WTC11 (cell line): ENCODE measurements around the gene WDR5B. TPM values are rescaled to one million over a fixed set of nuclear protein-coding genes. Genes with fewer than 3 reads are reported as not detected.
A peak's percentile ranks its signal among the peaks of the same experiment; 100 is the strongest.

ENCODE experiments used
- ATAC-seq: fragments of 200-7000 bp; cut with Tn5 transposase; 2 replicates; pipeline ENCODE4 v1.10.0; 2021; ENCODE audit warnings: mild to moderate bottlenecking, moderate library complexity
- CTCF ChIA-PET: fragments of 300-600 bp; sonication (Branson Sonifier 250); formaldehyde crosslinking; loops from one replicate; lab custom pipeline; 2021; ENCODE audit warnings: antibody characterized with exemption; lab: Charles Lee
- POLR2A ChIA-PET: fragments of 350-600 bp; sonication (Branson Sonifier 250); formaldehyde crosslinking; loops from one replicate; lab custom pipeline; 2021; ENCODE audit warnings: antibody characterized with exemption; lab: Charles Lee
- DNase-seq: peaks from one replicate; pipeline ENCODE4 v3.0.0; 2021; ENCODE audit warnings: low spot score
- H3K27ac Mint-ChIP-seq: 2 replicates; pipeline ENCODE4 v1.8.0; 2021; ENCODE audit warnings: mixed read lengths
- H3K27me3 Mint-ChIP-seq: 2 replicates; pipeline ENCODE4 v1.8.0; 2021; ENCODE audit warnings: low read depth, mild to moderate bottlenecking, moderate library complexity, mixed read lengths
- H3K36me3 Mint-ChIP-seq: 2 replicates; pipeline ENCODE4 v1.8.0; 2021; ENCODE audit warnings: mixed read lengths
- H3K4me1 Mint-ChIP-seq: 2 replicates; pipeline ENCODE4 v1.8.0; 2022; ENCODE audit warnings: mixed read lengths
- H3K4me3 Mint-ChIP-seq: 2 replicates; pipeline ENCODE4 v1.8.0; 2021; ENCODE audit warnings: mild to moderate bottlenecking, moderate library complexity, mixed read lengths
- H3K9me3 Mint-ChIP-seq: 2 replicates; pipeline ENCODE4 v1.8.0; 2021; ENCODE audit warnings: mixed read lengths
- CREM ChIP-seq: sonication (generic); formaldehyde crosslinking; IDR thresholded peaks from 2 replicates; pipeline ENCODE4 v1.8.1; 2022; ENCODE audit warnings: mild to moderate bottlenecking, missing genetic modification reagents, moderate library complexity
- NFATC4 ChIP-seq: fragments of 250-450 bp; sonication (Bioruptor Pico); IDR thresholded peaks from 2 replicates; pipeline ENCODE4 v1.9.0; 2021; ENCODE audit warnings: mild to moderate bottlenecking
- NFE2L1 ChIP-seq: sonication (generic); formaldehyde crosslinking; IDR thresholded peaks from 2 replicates; pipeline ENCODE4 v1.8.1; 2023; ENCODE audit warnings: missing genetic modification reagents
- NR1H2 ChIP-seq: sonication (generic); formaldehyde crosslinking; IDR thresholded peaks from 2 replicates; pipeline ENCODE4 v1.9.0; 2021; ENCODE audit warnings: mild to moderate bottlenecking, moderate library complexity, missing genetic modification reagents
- RELA ChIP-seq: sonication (generic); formaldehyde crosslinking; IDR thresholded peaks from 2 replicates; pipeline ENCODE4 v1.8.1; 2022; ENCODE audit warnings: missing genetic modification reagents, mild to moderate bottlenecking, borderline replicate concordance
- RORB ChIP-seq: fragments of 250-450 bp; sonication (Bioruptor Pico); IDR thresholded peaks from 2 replicates; pipeline ENCODE4 v1.9.0; 2021; ENCODE audit warnings: mild to moderate bottlenecking
- SMAD3 ChIP-seq: sonication (generic); formaldehyde crosslinking; IDR thresholded peaks from 2 replicates; pipeline ENCODE4 v1.8.0; 2022; ENCODE audit warnings: missing genetic modification reagents, mild to moderate bottlenecking, borderline replicate concordance
- SP1 ChIP-seq: sonication (generic); formaldehyde crosslinking; conservative IDR thresholded peaks from 2 replicates; pipeline ENCODE4 v1.8.1; 2022; ENCODE audit warnings: missing genetic modification reagents
- TEAD4 ChIP-seq: sonication (generic); formaldehyde crosslinking; IDR thresholded peaks from 2 replicates; pipeline ENCODE4 v1.8.0; 2022; ENCODE audit warnings: mild to moderate bottlenecking, missing genetic modification reagents
- ZNF121 ChIP-seq: sonication (generic); formaldehyde crosslinking; IDR thresholded peaks from 2 replicates; pipeline ENCODE4 v1.8.0; 2023; ENCODE audit warnings: missing genetic modification reagents
- ZNF138 ChIP-seq: sonication (generic); formaldehyde crosslinking; conservative IDR thresholded peaks from 2 replicates; pipeline ENCODE4 v1.8.1; 2022; ENCODE audit warnings: mild to moderate bottlenecking, moderate library complexity, missing genetic modification reagents
- ZNF317 ChIP-seq: sonication (generic); formaldehyde crosslinking; IDR thresholded peaks from 2 replicates; pipeline ENCODE4 v1.8.1; 2023; ENCODE audit warnings: low read depth, mild to moderate bottlenecking, moderate library complexity, missing genetic modification reagents, borderline replicate concordance
- total RNA-seq: library from RNA; stranded (reverse); gene quantifications from 3 replicates; pipeline ENCODE4 v1.2.3, GENCODE V29; 2021
- TF ChIP-seq, protein P1 (sequence below): fragments of 250-450 bp; sonication (Bioruptor Pico); IDR thresholded peaks from 2 replicates; pipeline ENCODE4 v1.9.0; 2021; ENCODE audit warnings: mild to moderate bottlenecking
- TF ChIP-seq, protein P2 (sequence below): sonication (generic); formaldehyde crosslinking; IDR thresholded peaks from 2 replicates; pipeline ENCODE4 v1.8.0; 2022; ENCODE audit warnings: mild to moderate bottlenecking, missing genetic modification reagents
- TF ChIP-seq, protein P3 (sequence below): sonication (generic); formaldehyde crosslinking; IDR thresholded peaks from 2 replicates; pipeline ENCODE4 v1.8.0; 2023; ENCODE audit warnings: missing genetic modification reagents
- TF ChIP-seq, protein P4 (sequence below): sonication (generic); formaldehyde crosslinking; IDR thresholded peaks from 2 replicates; pipeline ENCODE4 v1.8.0; 2022; ENCODE audit warnings: missing genetic modification reagents
- TF ChIP-seq, protein P5 (sequence below): sonication (generic); formaldehyde crosslinking; conservative IDR thresholded peaks from 2 replicates; pipeline ENCODE4 v1.8.1; 2022; ENCODE audit warnings: mild to moderate bottlenecking, missing genetic modification reagents
- TF ChIP-seq, protein P6 (sequence below): fragments of 250-450 bp; sonication (Bioruptor Pico); IDR thresholded peaks from 2 replicates; pipeline ENCODE4 v1.8.0; 2021; ENCODE audit warnings: mild to moderate bottlenecking

WDR5B gene
- total RNA-seq, 1 experiment from 2014 or later = 2.8 TPM

DNA sequence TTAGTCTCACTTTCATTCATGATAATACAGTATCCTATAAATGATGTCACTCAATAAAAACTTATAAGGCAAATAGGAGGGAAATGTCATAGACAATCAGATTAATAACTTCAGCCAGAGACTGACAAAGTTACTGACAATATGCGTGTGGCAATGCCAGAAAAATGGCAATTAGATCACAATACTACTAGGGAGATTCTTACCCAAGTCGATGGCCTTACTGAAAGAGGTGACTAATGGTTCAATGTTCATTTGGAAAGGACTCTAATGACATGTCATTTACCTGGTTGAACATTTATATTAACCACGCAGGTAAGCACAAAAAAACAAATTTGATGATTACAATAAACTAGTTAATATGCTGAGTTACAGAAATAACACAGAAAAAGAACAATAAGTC lies 45.9 kb upstream of the WDR5B start (continued):
- TF ChIP-seq, protein P1, sequence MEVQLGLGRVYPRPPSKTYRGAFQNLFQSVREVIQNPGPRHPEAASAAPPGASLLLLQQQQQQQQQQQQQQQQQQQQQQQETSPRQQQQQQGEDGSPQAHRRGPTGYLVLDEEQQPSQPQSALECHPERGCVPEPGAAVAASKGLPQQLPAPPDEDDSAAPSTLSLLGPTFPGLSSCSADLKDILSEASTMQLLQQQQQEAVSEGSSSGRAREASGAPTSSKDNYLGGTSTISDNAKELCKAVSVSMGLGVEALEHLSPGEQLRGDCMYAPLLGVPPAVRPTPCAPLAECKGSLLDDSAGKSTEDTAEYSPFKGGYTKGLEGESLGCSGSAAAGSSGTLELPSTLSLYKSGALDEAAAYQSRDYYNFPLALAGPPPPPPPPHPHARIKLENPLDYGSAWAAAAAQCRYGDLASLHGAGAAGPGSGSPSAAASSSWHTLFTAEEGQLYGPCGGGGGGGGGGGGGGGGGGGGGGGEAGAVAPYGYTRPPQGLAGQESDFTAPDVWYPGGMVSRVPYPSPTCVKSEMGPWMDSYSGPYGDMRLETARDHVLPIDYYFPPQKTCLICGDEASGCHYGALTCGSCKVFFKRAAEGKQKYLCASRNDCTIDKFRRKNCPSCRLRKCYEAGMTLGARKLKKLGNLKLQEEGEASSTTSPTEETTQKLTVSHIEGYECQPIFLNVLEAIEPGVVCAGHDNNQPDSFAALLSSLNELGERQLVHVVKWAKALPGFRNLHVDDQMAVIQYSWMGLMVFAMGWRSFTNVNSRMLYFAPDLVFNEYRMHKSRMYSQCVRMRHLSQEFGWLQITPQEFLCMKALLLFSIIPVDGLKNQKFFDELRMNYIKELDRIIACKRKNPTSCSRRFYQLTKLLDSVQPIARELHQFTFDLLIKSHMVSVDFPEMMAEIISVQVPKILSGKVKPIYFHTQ (CRISPR knock-in tag) = no peak
- TF ChIP-seq RORB (CRISPR knock-in tag) = no peak
- TF ChIP-seq, protein P2, sequence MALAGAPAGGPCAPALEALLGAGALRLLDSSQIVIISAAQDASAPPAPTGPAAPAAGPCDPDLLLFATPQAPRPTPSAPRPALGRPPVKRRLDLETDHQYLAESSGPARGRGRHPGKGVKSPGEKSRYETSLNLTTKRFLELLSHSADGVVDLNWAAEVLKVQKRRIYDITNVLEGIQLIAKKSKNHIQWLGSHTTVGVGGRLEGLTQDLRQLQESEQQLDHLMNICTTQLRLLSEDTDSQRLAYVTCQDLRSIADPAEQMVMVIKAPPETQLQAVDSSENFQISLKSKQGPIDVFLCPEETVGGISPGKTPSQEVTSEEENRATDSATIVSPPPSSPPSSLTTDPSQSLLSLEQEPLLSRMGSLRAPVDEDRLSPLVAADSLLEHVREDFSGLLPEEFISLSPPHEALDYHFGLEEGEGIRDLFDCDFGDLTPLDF (CRISPR knock-in tag) = no peak

DNA sequence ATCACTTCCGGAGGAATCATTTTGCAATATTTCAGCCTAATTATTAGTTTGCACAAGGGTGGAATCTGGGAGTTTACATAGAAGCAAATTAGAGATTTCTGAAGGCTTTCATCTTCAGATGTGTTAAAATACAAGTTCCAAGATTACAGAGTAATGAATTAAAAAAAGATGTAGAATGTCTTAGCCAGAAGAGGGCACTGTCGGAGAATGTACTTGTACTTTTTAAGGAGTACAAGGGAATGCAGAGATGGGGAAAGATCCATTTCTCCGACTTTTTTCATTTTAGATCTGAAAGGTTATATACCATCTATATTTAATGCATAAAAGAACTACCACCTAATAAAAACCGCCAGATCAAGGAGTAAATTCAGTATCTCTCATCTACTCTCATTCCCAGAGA lies 43.1 kb upstream of the WDR5B start:
- DNase-seq = no peak
- POLR2A ChIA-PET = no interaction called here
- no peak for TF ChIP-seq SP1 (CRISPR knock-in tag)
- Mint-ChIP-seq H3K36me3 (peaks cover 43% of the 10 kb centered on the region), H3K9me3 (no peaks in the 10 kb centered on the region), H3K27ac (peak overlapping the region; percentile 79), H3K27me3 (no peaks in the 10 kb centered on the region), H3K4me1 (no peaks in the 10 kb centered on the region), H3K4me3 (no peak overlapping the region)
- CTCF ChIA-PET = interaction anchor here (1.0 to 1.3 kb wide), 3 partner anchors 75 to 222 kb away, joined by 4 read pairs; partner anchors contain the start of genes FAM162A and PARP14
- ATAC-seq = peak; percentile 47

DNA sequence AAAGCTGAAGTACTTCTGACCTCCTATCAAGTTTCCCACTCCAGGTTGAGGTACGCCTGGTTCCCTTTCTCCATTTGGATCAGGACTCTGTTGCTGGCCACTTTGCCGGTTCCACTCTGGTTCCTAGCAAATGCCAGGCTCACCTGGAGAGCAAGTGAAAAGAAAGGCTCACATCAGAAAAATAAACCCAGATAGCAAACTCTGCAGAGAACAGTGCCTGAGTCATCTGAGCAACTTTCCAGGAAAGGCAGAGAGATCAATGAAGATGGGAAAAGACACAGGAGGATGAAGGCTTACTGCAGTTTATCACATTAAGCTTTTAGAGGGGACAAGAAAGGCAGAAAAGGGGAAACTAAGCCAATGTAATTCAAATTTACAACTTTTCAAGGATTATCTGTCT lies 41.8 kb upstream of the WDR5B start:
- DNase-seq (no peak), ATAC-seq (no peak)
- Mint-ChIP-seq H3K36me3 (peaks cover 41% of the 10 kb centered on the region), H3K9me3 (no peaks in the 10 kb centered on the region), H3K4me3 (no peak overlapping the region), H3K4me1 (no peaks in the 10 kb centered on the region), H3K27ac (peak overlapping the region; percentile 28; the same call in 1 of the 2 replicates), H3K27me3 (no peaks in the 10 kb centered on the region)
- CTCF ChIA-PET = interaction anchor here (0.9 to 1.8 kb wide), 5 partner anchors 11 to 223 kb away, joined by 3 to 4 read pairs (median 4); partner anchors contain the start of genes FAM162A and PARP14
- POLR2A ChIA-PET = no interaction called here
- TF ChIP-seq, protein P3, sequence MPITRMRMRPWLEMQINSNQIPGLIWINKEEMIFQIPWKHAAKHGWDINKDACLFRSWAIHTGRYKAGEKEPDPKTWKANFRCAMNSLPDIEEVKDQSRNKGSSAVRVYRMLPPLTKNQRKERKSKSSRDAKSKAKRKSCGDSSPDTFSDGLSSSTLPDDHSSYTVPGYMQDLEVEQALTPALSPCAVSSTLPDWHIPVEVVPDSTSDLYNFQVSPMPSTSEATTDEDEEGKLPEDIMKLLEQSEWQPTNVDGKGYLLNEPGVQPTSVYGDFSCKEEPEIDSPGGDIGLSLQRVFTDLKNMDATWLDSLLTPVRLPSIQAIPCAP (CRISPR knock-in tag) = no peak
- TF ChIP-seq RELA (CRISPR knock-in tag) (no peak), SP1 (CRISPR knock-in tag) (no peak), ZNF317 (CRISPR knock-in tag) (no peak), ZNF138 (no peak)
- TF ChIP-seq, protein P4, sequence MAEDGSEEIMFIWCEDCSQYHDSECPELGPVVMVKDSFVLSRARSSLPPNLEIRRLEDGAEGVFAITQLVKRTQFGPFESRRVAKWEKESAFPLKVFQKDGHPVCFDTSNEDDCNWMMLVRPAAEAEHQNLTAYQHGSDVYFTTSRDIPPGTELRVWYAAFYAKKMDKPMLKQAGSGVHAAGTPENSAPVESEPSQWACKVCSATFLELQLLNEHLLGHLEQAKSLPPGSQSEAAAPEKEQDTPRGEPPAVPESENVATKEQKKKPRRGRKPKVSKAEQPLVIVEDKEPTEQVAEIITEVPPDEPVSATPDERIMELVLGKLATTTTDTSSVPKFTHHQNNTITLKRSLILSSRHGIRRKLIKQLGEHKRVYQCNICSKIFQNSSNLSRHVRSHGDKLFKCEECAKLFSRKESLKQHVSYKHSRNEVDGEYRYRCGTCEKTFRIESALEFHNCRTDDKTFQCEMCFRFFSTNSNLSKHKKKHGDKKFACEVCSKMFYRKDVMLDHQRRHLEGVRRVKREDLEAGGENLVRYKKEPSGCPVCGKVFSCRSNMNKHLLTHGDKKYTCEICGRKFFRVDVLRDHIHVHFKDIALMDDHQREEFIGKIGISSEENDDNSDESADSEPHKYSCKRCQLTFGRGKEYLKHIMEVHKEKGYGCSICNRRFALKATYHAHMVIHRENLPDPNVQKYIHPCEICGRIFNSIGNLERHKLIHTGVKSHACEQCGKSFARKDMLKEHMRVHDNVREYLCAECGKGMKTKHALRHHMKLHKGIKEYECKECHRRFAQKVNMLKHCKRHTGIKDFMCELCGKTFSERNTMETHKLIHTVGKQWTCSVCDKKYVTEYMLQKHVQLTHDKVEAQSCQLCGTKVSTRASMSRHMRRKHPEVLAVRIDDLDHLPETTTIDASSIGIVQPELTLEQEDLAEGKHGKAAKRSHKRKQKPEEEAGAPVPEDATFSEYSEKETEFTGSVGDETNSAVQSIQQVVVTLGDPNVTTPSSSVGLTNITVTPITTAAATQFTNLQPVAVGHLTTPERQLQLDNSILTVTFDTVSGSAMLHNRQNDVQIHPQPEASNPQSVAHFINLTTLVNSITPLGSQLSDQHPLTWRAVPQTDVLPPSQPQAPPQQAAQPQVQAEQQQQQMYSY (CRISPR knock-in tag) = no peak
- TF ChIP-seq, all 79 proteins: peak for 0

DNA sequence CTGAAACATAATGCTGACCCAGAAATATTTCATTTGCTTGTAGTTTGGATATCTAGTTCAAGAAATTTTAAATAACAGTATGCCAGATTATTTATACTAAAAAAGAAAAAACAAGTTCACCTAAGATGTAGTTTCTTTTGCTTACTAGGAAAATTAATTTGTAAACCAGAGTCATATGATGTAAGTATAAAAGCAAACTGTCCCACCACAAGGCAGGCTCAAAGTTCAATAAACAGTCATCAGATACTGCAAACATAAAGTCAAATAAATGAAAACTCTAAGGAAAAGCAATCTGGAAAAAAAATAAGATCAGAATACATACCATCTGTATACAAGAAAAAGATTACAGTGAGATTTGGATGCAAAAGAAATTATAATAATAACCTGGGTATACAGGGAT lies 40.2 kb upstream of the WDR5B start:
- Mint-ChIP-seq H3K4me3 (no peak overlapping the region), H3K36me3 (peaks cover 38% of the 10 kb centered on the region), H3K4me1 (no peaks in the 10 kb centered on the region), H3K27ac (no peak overlapping the region), H3K27me3 (no peaks in the 10 kb centered on the region), H3K9me3 (no peaks in the 10 kb centered on the region)
- no peak for DNase-seq
- ChIA-PET POLR2A (no interaction called here), CTCF (no interaction called here)
- ATAC-seq = no peak
- TF ChIP-seq NFE2L1 (CRISPR knock-in tag) (no peak), NR1H2 (CRISPR knock-in tag) (no peak), ZNF121 (CRISPR knock-in tag) (no peak), TEAD4 (CRISPR knock-in tag) (no peak), NFATC4 (CRISPR knock-in tag) (no peak), SMAD3 (CRISPR knock-in tag) (no peak), RORB (CRISPR knock-in tag) (no peak), CREM (CRISPR knock-in tag) (no peak)
- TF ChIP-seq, protein P5, sequence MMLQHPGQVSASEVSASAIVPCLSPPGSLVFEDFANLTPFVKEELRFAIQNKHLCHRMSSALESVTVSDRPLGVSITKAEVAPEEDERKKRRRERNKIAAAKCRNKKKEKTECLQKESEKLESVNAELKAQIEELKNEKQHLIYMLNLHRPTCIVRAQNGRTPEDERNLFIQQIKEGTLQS = no peak
- TF ChIP-seq, protein P6, sequence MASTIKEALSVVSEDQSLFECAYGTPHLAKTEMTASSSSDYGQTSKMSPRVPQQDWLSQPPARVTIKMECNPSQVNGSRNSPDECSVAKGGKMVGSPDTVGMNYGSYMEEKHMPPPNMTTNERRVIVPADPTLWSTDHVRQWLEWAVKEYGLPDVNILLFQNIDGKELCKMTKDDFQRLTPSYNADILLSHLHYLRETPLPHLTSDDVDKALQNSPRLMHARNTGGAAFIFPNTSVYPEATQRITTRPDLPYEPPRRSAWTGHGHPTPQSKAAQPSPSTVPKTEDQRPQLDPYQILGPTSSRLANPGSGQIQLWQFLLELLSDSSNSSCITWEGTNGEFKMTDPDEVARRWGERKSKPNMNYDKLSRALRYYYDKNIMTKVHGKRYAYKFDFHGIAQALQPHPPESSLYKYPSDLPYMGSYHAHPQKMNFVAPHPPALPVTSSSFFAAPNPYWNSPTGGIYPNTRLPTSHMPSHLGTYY = no peak
- TF ChIP-seq, protein P2 (CRISPR knock-in tag) = no peak
